Measurements from ENCODE around the gene SENP5. TPM values are rescaled to one million over a fixed set of nuclear protein-coding genes. Genes with fewer than 3 reads are reported as not detected.
"Not testable (repeated sequence)": the region's sequence is repeated elsewhere in the genome, so short reads cannot be mapped to it uniquely, and the experiment has no call there.

SENP5 gene
- total RNA-seq, 3 donors from 2014 or later (not counting 1 experiment from before 2014, with no cell fraction given): 77.0 to 98.7 (median 78.0) TPM

DNA sequence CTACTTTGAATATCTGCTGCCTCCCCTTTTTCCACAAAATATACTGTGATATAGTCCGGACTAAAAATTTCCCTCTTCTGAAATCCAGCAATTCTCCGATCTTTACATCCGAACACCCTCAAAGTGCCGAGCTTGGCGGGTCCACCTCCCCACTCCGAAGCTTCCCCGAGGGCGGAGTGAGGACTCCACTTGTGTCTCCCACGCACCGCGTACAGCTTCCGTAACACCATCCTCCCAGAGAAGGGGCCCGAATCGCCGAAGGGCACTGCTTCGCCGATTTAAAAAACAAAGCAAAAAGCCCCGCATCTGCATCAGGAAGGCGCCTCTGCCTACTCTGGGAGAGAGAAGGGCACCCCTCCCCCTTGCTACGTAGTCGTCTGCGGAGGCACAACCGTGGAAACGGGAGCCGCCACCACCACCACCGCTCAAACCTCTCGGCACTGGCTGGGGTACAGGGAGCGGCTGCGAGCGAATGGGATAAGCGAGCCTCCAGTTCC is 74.1 kb downstream of the SENP5 start:
- ATAC-seq (peak; percentile 37 to 40 (median 40)), DNase-seq (peak in 1 of 2 donors; percentile 77)
- H3K36me3 Mint-ChIP-seq: peaks cover 12% of the 10 kb centered on the region
- peak overlapping the region; percentile 98 for H3K4me3 Mint-ChIP-seq
- peak overlapping the region; percentile 80 for H3K4me3 ChIP-seq (ENCODE audit: low read length)
- no peaks in the 10 kb centered on the region for H3K9me3 ChIP-seq (ENCODE audit: control insufficient read depth, insufficient read depth, low read length)
- peak overlapping the region; percentile 90 to 98 for H3K27ac Mint-ChIP-seq
- intact Hi-C loops (cut with micrococcal nuclease): loop anchor here (1.0 kb wide), 3 partner anchors 74 to 373 kb away; partner anchors contain the start of genes FBXO45, SENP5 and WDR53
- no peaks in the 10 kb centered on the region for H3K27me3 ChIP-seq (ENCODE audit: control insufficient read depth, insufficient read depth, low read length)
- peaks cover 36 to 39% of the 10 kb centered on the region in 2 donors for H3K4me1 Mint-ChIP-seq
- peaks cover 24% of the 10 kb centered on the region for H3K36me3 ChIP-seq (ENCODE audit: control insufficient read depth, insufficient read depth, low read length)
- TF ChIP-seq, protein P1, sequence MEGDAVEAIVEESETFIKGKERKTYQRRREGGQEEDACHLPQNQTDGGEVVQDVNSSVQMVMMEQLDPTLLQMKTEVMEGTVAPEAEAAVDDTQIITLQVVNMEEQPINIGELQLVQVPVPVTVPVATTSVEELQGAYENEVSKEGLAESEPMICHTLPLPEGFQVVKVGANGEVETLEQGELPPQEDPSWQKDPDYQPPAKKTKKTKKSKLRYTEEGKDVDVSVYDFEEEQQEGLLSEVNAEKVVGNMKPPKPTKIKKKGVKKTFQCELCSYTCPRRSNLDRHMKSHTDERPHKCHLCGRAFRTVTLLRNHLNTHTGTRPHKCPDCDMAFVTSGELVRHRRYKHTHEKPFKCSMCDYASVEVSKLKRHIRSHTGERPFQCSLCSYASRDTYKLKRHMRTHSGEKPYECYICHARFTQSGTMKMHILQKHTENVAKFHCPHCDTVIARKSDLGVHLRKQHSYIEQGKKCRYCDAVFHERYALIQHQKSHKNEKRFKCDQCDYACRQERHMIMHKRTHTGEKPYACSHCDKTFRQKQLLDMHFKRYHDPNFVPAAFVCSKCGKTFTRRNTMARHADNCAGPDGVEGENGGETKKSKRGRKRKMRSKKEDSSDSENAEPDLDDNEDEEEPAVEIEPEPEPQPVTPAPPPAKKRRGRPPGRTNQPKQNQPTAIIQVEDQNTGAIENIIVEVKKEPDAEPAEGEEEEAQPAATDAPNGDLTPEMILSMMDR (IDR thresholded peaks at IDR 0.05): no peak
- no peaks in the 10 kb centered on the region for H3K27me3 Mint-ChIP-seq (ENCODE audit: low read depth in 2 of 2)
- peaks cover 25% of the 10 kb centered on the region for H3K4me1 ChIP-seq (ENCODE audit: control insufficient read depth, insufficient read depth, low read length)
- H3K9me3 Mint-ChIP-seq: no peaks in the 10 kb centered on the region
- H3K27ac ChIP-seq (ENCODE audit: low read length): peak overlapping the region; percentile 89
- WGBS (ENCODE audit: insufficient coverage): under 1% methylated on average over 31 of the region's 31 CpGs

DNA sequence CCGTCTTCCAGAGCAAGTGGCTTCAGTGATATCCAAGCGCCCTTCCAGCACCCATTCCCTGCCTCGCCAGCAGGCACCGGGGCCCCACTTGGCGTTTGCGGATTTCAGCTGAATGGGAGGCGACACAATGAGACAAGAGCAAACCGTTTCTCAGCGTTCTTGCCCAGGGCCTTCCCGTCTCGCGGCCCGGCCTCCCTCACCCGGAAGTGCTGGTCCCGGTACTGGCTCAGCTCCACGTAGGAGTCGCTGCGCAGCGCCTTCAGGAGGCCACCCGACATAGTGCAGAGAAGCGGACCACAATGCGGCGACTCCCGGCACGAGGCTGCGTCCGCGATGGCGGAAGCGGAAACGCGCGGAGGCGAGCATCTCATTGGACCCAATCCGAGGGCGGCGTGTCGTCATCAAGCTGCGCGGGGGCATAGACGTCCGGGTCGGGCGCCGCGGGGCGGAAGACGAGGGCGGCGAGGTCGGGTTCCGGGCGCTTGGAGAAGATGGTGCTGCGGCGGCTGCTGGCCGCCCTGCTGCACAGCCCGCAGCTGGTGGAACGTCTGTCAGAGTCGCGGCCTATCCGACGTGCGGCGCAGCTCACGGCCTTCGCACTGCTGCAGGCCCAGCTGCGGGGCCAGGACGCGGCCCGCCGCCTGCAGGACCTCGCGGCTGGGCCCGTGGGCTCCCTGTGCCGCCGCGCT is 74.7 kb downstream of the SENP5 start, which contains the start of gene NCBP2:
Gene NCBP2 (minus strand): TSS at position 303 of the 689 bp plus-strand sequence. CDS start 25 bp downstream, at position 278.
- Mint-ChIP-seq H3K27me3 (ENCODE audit: low read depth in 2 of 2) (no peaks in the 10 kb centered on the region), H3K4me1 (peaks cover 36 to 39% of the 10 kb centered on the region in 2 donors), H3K4me3 (peak within 1 kb of the TSS; percentile 98), H3K36me3 (peaks cover 8% of the 10 kb centered on the region), H3K9me3 (no peaks in the 10 kb centered on the region), H3K27ac (peak within 1 kb of the TSS; percentile 90 to 98)
- Histone ChIP-seq H3K4me3 (ENCODE audit: low read length) (peak within 1 kb of the TSS; percentile 80), H3K36me3 (ENCODE audit: control insufficient read depth, insufficient read depth, low read length) (peaks cover 18% of the 10 kb centered on the region), H3K4me1 (ENCODE audit: control insufficient read depth, insufficient read depth, low read length) (peaks cover 25% of the 10 kb centered on the region), H3K27ac (ENCODE audit: low read length) (peak within 1 kb of the TSS; percentile 89), H3K9me3 (ENCODE audit: control insufficient read depth, insufficient read depth, low read length) (no peaks in the 10 kb centered on the region), H3K27me3 (ENCODE audit: control insufficient read depth, insufficient read depth, low read length) (no peaks in the 10 kb centered on the region)
- intact Hi-C loops (cut with micrococcal nuclease): loop anchor here (1.0 kb wide), 3 partner anchors 75 to 374 kb away; partner anchors contain the start of genes FBXO45, SENP5 and WDR53
- ATAC-seq (peak; percentile 91 to 97 (median 94)), DNase-seq (peak; percentile 100)
- under 1% methylated on average over 77 of the region's 77 CpGs for WGBS (ENCODE audit: insufficient coverage)
- TF ChIP-seq, protein P1 (IDR thresholded peaks at IDR 0.05): peak; percentile 60

DNA sequence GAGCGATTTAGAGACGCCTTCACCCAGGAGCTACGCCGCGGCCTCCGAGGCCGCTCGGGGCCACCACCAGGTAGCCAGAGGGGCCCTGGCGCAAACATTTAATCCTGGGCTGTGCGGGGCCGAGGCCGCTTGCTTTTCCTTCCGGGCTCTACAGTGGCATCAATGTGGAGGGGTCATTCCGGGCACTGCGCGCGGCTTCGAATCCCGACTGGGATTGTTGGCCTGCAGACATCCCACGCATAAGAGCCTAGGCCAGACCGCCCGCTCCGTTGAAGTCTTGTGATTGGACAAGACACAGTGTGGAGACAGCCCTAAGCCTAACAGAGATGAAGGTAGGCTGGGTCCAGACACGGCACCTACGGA is 75.2 kb downstream of the SENP5 start:
- peak overlapping the region; percentile 98 for H3K4me3 Mint-ChIP-seq
- Histone ChIP-seq H3K9me3 (ENCODE audit: control insufficient read depth, insufficient read depth, low read length) (no peaks in the 10 kb centered on the region), H3K4me3 (ENCODE audit: low read length) (peak overlapping the region; percentile 80), H3K36me3 (ENCODE audit: control insufficient read depth, insufficient read depth, low read length) (peaks cover 13% of the 10 kb centered on the region), H3K27ac (ENCODE audit: low read length) (peak overlapping the region; percentile 78), H3K4me1 (ENCODE audit: control insufficient read depth, insufficient read depth, low read length) (peaks cover 25% of the 10 kb centered on the region), H3K27me3 (ENCODE audit: control insufficient read depth, insufficient read depth, low read length) (no peaks in the 10 kb centered on the region)
- ATAC-seq (peak in 1 of 3 donors; percentile 0), DNase-seq (peak in 1 of 2 donors; percentile 41)
- TF ChIP-seq, protein P1 (IDR thresholded peaks at IDR 0.05): no peak
- intact Hi-C loops (cut with micrococcal nuclease): loop anchor here (1.0 kb wide), 3 partner anchors 76 to 375 kb away; partner anchors contain the start of genes FBXO45, SENP5 and WDR53
- peaks cover 36 to 39% of the 10 kb centered on the region in 2 donors for H3K4me1 Mint-ChIP-seq
- under 1% methylated on average over 25 of the region's 25 CpGs for WGBS (ENCODE audit: insufficient coverage)
- no peaks in the 10 kb centered on the region for H3K9me3 Mint-ChIP-seq
- H3K36me3 Mint-ChIP-seq: peaks cover 3% of the 10 kb centered on the region
- peak overlapping the region; percentile 90 to 98 for H3K27ac Mint-ChIP-seq
- H3K27me3 Mint-ChIP-seq (ENCODE audit: low read depth in 2 of 2): no peaks in the 10 kb centered on the region

DNA sequence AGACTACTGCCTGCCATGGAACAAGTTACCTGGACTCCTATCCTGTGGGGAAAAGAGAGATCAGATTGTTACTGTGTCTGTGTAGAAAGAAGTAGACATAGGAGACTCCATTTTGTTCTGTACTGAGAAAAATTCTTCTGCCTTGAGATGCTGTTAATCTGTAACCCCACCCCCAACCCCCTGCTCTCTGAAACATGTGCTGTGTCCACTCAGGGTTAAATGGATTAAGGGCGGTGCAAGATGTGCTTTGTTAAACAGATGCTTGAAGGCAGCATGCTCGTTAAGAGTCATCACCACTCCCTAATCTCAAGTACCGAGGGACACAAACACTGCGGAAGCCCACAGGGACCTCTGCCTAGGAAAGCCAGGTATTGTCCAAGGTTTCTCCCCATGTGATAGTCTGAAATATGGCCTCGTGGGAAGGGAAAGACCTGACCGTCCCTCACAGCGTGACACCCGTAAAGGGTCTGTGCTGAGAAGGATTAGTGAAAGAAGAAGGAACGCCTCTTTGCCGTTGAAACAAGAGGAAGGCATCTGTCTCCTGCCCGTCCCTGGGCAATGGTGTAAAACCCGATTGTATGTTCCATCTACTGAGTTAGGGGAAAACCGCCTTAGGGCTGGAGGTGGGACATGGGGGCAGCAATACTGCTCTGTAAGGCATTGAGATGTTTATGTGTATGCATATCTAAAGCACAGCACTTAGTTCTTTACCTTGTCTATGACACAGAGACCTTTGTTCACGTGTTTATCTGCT is 76.5 kb downstream of the SENP5 start:
- H3K9me3 ChIP-seq (ENCODE audit: control insufficient read depth, insufficient read depth, low read length); H3K4me3 ChIP-seq (ENCODE audit: low read length); H3K27ac ChIP-seq (ENCODE audit: low read length); H3K27me3 ChIP-seq (ENCODE audit: control insufficient read depth, insufficient read depth, low read length); ATAC-seq; H3K36me3 ChIP-seq (ENCODE audit: control insufficient read depth, insufficient read depth, low read length); H3K27me3 Mint-ChIP-seq (ENCODE audit: low read depth in 2 of 2); H3K9me3 Mint-ChIP-seq; DNase-seq; intact Hi-C loops (cut with micrococcal nuclease); H3K36me3 Mint-ChIP-seq: not testable (repeated sequence)
- WGBS (ENCODE audit: insufficient coverage): 92% methylated on average over 12 of the region's 14 CpGs
- Mint-ChIP-seq H3K4me3 (peak overlapping the region; percentile 50), H3K4me1 (peaks cover 36 to 39% of the 10 kb centered on the region in 2 donors), H3K27ac (peak overlapping the region in 1 of 2 donors; percentile 98)
- peaks cover 25% of the 10 kb centered on the region for H3K4me1 ChIP-seq (ENCODE audit: control insufficient read depth, insufficient read depth, low read length)

Measured in natural killer cell (primary cell).